Measurements from ENCODE around the gene DDOST. TPM values are rescaled to one million over a fixed set of nuclear protein-coding genes. Genes with fewer than 3 reads are reported as not detected.

Gene DDOST
- polyA plus RNA-seq, 2 of the 4 experiments (the other 2 are of a cell fraction) = 158 to 231 TPM

GRCh38 chr1:20625176-20626097, 35.7 kb downstream of the DDOST start:
- no peak overlapping the region for H3K27ac ChIP-seq
- ChIA-PET POLR2A (no interaction called here), CTCF (interaction anchor here (0.6 to 1.4 kb wide), 3 partner anchors 12 to 413 kb away, joined by 3 to 4 read pairs (median 3); no protein-coding TSS in a partner anchor)
- TF ChIP-seq RARB (CRISPR knock-in tag; IDR thresholded peaks at IDR 0.05) (no peak), MAFK (IDR thresholded peaks at IDR 0.05; ENCODE audit: partially characterized antibody) (no peak), KDM5A (IDR thresholded peaks at IDR 0.05) (no peak), BHLHE40 (IDR thresholded peaks at IDR 0.05; ENCODE audit: low read depth, low read length) (no peak), NPAS2 (CRISPR knock-in tag; IDR thresholded peaks at IDR 0.05; ENCODE audit: borderline replicate concordance) (no peak), HOXB13 (CRISPR knock-in tag; IDR thresholded peaks at IDR 0.05; ENCODE audit: low read depth) (no peak), PHF8 (IDR thresholded peaks at IDR 0.05; ENCODE audit: borderline replicate concordance, low read depth) (no peak), PBX3 (IDR thresholded peaks at IDR 0.05) (no peak), BCL3 (IDR thresholded peaks at IDR 0.05) (no peak), NFE2L2 (conservative IDR thresholded peaks at IDR 0.05; ENCODE audit: low read length) (no peak), E2F6 (IDR thresholded peaks at IDR 0.05; ENCODE audit: borderline replicate concordance, low read depth) (no peak), MAX (IDR thresholded peaks at IDR 0.05) (no peak), HOXA7 (CRISPR knock-in tag; IDR thresholded peaks at IDR 0.05) (no peak), MYC (IDR thresholded peaks at IDR 0.05; ENCODE audit: borderline replicate concordance, low read length) (no peak), TFCP2L1 (CRISPR knock-in tag; IDR thresholded peaks at IDR 0.05) (no peak), RNF2 (IDR thresholded peaks at IDR 0.05; ENCODE audit: borderline replicate concordance, low read depth) (no peak), ESRRA (IDR thresholded peaks at IDR 0.05; ENCODE audit: borderline replicate concordance, low read length) (no peak), USF2 (IDR thresholded peaks at IDR 0.05) (no peak), CBX8 (IDR thresholded peaks at IDR 0.05) (no peak)
- FAIRE-seq (no peak), DNase-seq (ENCODE audit: low read depth in 1 of 2, low spot score in 1 of 2) (no peak), ATAC-seq (no peak)
- H3K4me3 ChIP-seq = no peak overlapping the region
- 97% methylated on average over 3 of the region's 3 CpGs for WGBS (ENCODE audit: missing lambda C conversion rate)
- no peaks in the 10 kb centered on the region for H3K9me3 ChIP-seq
- no peaks in the 10 kb centered on the region for H3K4me1 ChIP-seq
- no peak overlapping the region for H3K4me2 ChIP-seq

GRCh38 chr1:20624709-20625108, 36.5 kb downstream of the DDOST start:
- DNase-seq (ENCODE audit: low read depth in 1 of 2, low spot score in 1 of 2) = no peak
- TF ChIP-seq SMC3 (IDR thresholded peaks at IDR 0.05) (no peak), KDM1A (IDR thresholded peaks at IDR 0.05; ENCODE audit: low read depth) (no peak), JUNB (IDR thresholded peaks at IDR 0.05) (no peak), BCL3 (IDR thresholded peaks at IDR 0.05) (no peak), POLR2A (IDR thresholded peaks at IDR 0.05; ENCODE audit: low read length) (no peak), USF2 (IDR thresholded peaks at IDR 0.05) (no peak), TP53 (CRISPR knock-in tag; IDR thresholded peaks at IDR 0.05) (no peak), REST (IDR thresholded peaks at IDR 0.05) (no peak), NR3C1 (IDR thresholded peaks at IDR 0.05) (no peak), RARB (CRISPR knock-in tag; IDR thresholded peaks at IDR 0.05) (no peak), ZNF302 (CRISPR knock-in tag; IDR thresholded peaks at IDR 0.05) (no peak), RFX5 (IDR thresholded peaks at IDR 0.05) (no peak)

More at GRCh38 chr1:20624709-20625108, 36.5 kb downstream of the DDOST start:
- 78% methylated on average over 1 of the region's 1 CpG for WGBS (ENCODE audit: missing lambda C conversion rate)
- Histone ChIP-seq H3K9me3 (no peaks in the 10 kb centered on the region), H3K4me2 (no peak overlapping the region), H3K27ac (no peak overlapping the region), H3K4me3 (no peak overlapping the region), H3K4me1 (no peaks in the 10 kb centered on the region)
- no peak for ATAC-seq
- ChIA-PET POLR2A (no interaction called here), CTCF (interaction anchor here (0.6 to 1.2 kb wide), 3 partner anchors 8 to 412 kb away, joined by 3 to 4 read pairs (median 3); no protein-coding TSS in a partner anchor)
- FAIRE-seq = no peak

All from A549 (cell line).